Vagina (tissue), 2 donors: Measurements from ENCODE around the gene AIFM3.

Experiments
- POLR2A ChIP-seq, 2 donors: fragments of 450-650 bp; IDR thresholded peaks; one replicate each; pipeline ENCODE4 v1.6.1; 2017; ENCODE audit warnings: antibody characterized with exemption in 2 of 2, mild to moderate bottlenecking in 2 of 2, moderate library complexity in 2 of 2
- POLR2AphosphoS5 ChIP-seq, 2 donors: sonication (generic); formaldehyde crosslinking; IDR thresholded peaks; one replicate each; pipeline ENCODE4 v1.9.0; 2017; ENCODE audit warnings: antibody characterized with exemption in 2 of 2, mild to moderate bottlenecking in 2 of 2, low read depth in 1 of 2; ENCODE audit not compliant: insufficient read depth in 1 of 2
- TF ChIP-seq, protein P1 (sequence below), 3 experiments: fragments of 450-650 bp in 2 of 3; fragments of 200-600 bp in 1 of 3; sonication (generic) in 1 of 3; IDR thresholded peaks; one replicate each; pipeline ENCODE4 v1.5.1; 2017 to 2019; ENCODE audit warnings: antibody characterized with exemption in 3 of 3, mild to moderate bottlenecking in 2 of 3, moderate library complexity in 2 of 3

GRCh38 chr22:20977019-20977418 lies 10.0 kb downstream of the AIFM3 start:
- TF ChIP-seq, protein P1, sequence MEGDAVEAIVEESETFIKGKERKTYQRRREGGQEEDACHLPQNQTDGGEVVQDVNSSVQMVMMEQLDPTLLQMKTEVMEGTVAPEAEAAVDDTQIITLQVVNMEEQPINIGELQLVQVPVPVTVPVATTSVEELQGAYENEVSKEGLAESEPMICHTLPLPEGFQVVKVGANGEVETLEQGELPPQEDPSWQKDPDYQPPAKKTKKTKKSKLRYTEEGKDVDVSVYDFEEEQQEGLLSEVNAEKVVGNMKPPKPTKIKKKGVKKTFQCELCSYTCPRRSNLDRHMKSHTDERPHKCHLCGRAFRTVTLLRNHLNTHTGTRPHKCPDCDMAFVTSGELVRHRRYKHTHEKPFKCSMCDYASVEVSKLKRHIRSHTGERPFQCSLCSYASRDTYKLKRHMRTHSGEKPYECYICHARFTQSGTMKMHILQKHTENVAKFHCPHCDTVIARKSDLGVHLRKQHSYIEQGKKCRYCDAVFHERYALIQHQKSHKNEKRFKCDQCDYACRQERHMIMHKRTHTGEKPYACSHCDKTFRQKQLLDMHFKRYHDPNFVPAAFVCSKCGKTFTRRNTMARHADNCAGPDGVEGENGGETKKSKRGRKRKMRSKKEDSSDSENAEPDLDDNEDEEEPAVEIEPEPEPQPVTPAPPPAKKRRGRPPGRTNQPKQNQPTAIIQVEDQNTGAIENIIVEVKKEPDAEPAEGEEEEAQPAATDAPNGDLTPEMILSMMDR (IDR thresholded peaks at IDR 0.05) = no peak
- no peak for TF ChIP-seq POLR2A (IDR thresholded peaks at IDR 0.05)
- no peak for TF ChIP-seq POLR2AphosphoS5 (IDR thresholded peaks at IDR 0.05; ENCODE audit: insufficient read depth in 1 of 2, low read depth in 1 of 2)
